Anterior cingulate cortex (tissue), 58 donors: ENCODE data around the gene RALGPS2.

Experiments
- DNase-seq, 58 donors: peaks; one replicate each; lab custom pipeline; 2025; lab: John Stamatoyannopoulos, UW

The RALGPS2 gene

DNA sequence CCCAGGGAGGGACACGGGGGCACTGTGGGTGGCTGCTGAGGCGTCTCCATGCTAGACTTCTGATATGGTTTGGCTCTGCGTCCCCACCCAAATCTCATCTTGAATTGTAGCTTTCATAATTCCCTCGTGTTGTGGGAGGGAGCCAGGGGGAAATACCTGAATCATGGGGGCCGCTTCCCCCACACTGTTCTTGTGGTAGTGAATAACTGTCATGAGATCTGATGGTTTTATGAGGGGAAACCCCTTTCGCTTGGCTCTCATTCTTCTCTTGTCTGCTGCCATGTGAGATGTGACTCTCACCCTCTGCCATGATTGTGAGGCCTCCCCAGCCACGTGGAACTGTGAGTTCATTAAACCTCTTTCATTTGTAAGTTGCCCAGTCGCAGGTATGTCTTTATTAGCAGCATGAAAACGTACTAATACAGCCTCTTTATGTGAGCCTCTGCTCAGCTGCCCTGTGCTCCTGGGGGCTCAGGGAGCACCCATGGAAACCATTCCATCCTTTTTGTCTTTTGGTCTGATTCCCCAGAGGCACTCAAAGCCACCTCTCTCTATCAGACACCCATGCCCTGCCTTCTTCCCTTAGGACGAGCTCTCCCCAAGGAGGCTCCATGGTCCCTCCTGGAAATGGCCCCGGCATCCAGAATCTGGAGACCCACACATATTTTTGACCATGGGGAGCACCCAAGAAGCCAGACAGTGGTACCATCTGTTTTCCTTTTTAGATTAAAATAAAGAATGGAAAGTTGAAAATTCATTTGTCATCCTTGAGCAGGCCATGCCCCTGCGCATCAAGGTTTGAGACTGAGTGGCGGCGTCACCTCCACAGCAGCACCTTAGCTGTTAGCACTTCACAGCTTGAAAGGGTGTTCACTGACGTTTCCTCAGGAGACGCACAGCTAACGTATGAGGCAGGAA lies 234.8 kb downstream of the RALGPS2 start:
- no peak for DNase-seq

DNA sequence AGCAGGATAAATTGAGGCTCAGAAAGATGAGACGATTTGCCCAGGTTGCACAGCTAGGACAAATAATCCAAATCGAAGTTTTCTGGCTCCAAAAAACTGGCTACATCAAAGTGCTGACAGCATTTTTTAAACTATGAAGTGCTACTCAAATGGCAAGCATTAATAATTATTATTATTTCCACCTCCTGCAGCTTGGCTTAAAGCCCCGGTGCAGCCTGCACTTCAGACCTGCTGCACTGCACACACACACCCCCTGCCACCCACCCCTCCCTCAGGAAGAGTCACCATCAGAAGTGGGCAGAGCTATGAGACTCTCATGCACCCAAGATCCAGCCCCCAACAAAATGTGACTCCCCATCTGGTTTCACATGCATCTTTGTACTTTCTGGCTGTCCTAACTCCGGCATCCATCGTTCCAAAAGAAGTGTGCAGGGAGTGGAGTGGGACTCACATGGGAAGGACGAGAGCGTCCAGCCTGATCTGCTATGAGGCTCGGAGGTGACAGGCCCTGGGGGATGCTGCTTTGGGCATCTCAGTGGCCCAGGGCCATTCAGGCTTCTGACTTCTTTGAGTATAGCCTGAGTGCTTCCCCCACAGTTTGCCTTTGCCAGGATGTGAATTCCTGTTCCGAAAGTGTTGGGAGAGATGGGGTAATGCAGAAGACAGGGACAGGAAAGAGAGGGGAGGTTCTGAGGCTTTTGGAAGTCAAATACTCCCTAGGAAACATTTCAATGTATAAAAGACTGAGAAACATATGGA lies 235.6 kb downstream of the RALGPS2 start:
- DNase-seq, result no peak

- DNase-seq, result no peak
Measured at GRCh38 chr1:178961331-178961730, 236.3 kb downstream of the RALGPS2 start.

- no peak for DNase-seq
Measured at GRCh38 chr1:178961868-178962267, 236.8 kb downstream of the RALGPS2 start.

DNA sequence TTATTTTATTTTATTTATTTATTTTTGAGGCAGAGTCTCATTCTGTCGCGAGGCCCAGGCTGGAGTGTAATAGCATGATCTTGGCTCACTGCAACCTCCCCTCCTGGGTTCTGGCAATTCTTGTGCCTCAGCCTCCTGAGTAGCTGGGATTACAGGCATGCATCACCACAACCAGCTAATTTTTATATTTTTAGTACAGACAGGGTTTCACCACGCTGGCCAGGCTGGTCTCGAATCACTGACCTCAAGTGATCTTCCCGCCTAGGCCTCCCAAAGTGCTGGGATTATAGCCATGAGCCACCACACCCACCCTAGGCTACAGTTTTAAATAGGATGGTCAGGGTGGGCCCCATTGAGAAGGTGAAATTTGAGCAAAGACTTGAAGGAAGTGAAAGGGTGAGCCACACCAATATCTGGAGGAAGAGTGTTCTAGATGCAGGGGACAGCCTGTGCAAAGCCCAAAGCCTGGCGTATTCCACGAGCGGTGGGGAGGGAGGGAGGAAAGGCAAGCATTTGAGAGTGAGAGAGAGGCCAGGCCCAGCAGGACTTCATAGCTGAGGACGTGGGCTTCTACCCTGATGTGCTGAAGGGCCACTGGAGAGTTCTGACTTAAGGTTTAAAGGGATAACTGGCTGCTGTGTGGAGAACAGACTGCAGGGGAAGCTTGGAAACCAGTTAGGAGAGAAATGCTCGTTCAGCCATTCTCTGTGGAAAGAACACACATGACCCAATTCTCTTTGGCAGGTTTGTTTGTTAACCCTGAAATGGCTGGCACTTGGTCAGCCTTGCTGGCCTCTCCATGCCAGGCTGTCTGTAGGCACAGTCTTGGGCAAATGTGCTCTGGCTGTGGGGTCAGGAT lies 238.0 kb downstream of the RALGPS2 start:
- no peak for DNase-seq

DNA sequence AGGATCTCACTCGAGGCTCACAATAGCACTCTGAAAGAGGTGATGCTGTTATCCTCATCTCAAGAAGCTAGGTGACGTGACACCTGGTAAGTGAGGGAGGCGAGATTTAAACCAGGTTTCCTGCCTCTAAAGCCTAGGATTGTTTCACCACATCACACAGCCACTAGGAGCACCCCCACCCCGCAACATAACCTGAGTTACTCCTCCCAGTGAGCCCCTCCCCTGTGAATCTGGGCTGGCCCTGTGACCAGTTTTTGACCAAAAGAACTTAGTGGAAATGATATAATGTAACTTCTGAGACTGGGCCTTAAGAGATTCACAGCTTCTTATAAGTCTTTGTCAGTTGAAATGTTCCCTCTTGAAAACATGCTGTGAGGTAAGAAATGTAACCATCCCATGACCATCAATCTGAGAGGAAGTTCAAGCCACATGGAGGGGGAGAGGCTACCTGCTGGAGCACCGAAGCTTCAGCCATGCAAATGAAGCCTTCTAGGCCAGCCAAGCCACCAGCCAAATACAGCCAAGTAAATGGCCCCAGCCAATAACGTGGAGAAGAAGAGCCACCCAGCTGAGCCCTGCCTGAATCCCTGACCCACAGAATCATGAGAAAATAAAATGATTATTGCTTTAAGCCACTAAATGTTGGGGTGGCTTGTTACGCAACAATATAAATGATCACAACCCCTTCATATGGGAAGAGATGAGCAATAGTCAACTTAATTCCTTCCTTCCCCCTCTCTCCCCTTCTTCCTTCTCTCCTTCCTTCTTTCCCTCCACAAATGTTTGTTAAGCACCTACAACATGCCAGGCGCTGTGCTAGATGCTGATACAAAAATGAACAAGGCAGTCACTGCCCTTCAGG lies 239.7 kb downstream of the RALGPS2 start:
- no peak for DNase-seq

GRCh38 chr1:178966312-178966711 lies 241.3 kb downstream of the RALGPS2 start:
- no peak for DNase-seq

GRCh38 chr1:178969226-178969987 lies 244.4 kb downstream of the RALGPS2 start:
- DNase-seq, result no peak

DNA sequence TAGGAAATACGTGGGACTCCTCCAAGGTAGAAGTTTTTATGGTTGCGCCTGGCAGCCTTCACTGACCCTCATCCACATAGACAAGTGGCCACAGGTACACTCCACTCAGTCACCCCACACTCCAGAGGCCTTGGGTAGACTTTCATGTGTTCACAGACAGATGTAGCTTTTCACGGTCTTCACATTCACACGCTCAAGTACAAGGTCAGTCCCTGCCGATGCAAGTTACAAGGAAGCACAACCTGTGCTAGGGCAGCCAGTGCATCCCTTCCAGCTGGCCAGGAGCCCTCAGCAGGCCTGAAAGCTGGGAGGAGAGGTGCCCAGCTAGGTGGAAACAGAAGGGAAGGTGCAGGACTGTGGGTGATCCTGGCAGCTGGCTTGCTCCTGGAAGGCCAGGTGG lies 245.1 kb downstream of the RALGPS2 start:
- DNase-seq, result no peak
